Activated naive CD8-positive, alpha-beta T cell (primary cell): ENCODE measurements around the gene ULK3.
"Not testable (repeated sequence)": the region's sequence is repeated elsewhere in the genome, so short reads cannot be mapped to it uniquely, and the experiment has no call there.

Source experiments
- H3K27ac Mint-ChIP-seq: one replicate; pipeline ENCODE4 v1.8.0; 2021; ENCODE audit warnings: mixed read lengths
- H3K27me3 Mint-ChIP-seq: one replicate; pipeline ENCODE4 v1.8.0; 2021; ENCODE audit warnings: mixed read lengths
- H3K36me3 Mint-ChIP-seq: one replicate; pipeline ENCODE4 v1.8.0; 2021; ENCODE audit warnings: mixed read lengths
- H3K4me1 Mint-ChIP-seq: one replicate; pipeline ENCODE4 v1.8.0; 2021; ENCODE audit warnings: low read depth, mixed read lengths
- H3K4me3 Mint-ChIP-seq: one replicate; pipeline ENCODE4 v1.8.0; 2021; ENCODE audit warnings: mild to moderate bottlenecking, mixed read lengths
- H3K9me3 Mint-ChIP-seq: one replicate; pipeline ENCODE4 v1.8.0; 2021; ENCODE audit warnings: low read depth, mixed read lengths

ULK3 gene, protein sequence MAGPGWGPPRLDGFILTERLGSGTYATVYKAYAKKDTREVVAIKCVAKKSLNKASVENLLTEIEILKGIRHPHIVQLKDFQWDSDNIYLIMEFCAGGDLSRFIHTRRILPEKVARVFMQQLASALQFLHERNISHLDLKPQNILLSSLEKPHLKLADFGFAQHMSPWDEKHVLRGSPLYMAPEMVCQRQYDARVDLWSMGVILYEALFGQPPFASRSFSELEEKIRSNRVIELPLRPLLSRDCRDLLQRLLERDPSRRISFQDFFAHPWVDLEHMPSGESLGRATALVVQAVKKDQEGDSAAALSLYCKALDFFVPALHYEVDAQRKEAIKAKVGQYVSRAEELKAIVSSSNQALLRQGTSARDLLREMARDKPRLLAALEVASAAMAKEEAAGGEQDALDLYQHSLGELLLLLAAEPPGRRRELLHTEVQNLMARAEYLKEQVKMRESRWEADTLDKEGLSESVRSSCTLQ

DNA sequence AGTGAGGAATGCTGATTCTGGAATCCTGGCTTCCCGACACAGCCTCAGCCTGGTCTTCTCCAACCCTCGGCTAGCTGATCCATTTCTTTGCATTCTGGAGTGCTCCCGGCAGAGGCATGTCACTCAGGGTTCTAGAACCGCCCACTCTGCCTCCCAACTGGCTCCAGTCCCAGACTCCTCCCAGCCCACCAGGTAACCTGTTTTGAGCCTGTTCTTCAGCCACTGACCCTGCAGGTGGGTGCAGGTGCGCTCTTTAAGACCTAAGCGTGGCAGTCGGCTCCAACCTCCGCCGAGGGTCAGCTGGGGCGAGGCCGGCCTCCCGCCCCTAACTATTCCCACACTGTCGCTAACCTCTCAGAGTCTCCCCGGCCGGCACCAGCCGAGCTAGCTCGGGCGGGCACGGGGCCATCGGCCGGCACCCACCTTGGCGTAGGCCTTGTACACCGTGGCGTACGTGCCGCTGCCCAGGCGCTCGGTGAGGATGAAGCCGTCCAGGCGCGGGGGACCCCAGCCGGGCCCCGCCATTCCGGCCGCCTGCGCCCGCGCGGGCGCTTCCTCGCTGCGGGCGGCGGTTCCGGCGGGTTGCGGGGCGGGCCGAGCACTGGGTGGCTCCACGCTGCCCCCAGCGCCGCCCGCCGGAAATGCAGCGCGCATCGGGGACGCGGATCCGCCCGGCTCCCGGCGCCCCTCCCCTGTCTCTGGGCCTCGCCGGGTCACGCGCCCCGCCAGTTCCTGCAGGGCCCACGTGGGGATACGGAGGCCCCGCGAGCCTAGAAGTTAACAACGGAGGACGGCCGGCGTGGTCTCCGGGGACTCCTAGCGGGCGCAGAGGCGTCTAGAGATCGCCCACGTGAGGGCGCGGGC is at the start of gene ULK3:
Gene ULK3, minus strand, starts transcription at position 576 of the 864 bp plus-strand sequence. Its CDS starts 51 bp downstream, at position 525.
- Mint-ChIP-seq H3K9me3 (no peaks in the 10 kb centered on the region), H3K27ac (peak within 1 kb of the TSS; percentile 96), H3K4me1 (peaks cover 41% of the 10 kb centered on the region), H3K4me3 (peak within 1 kb of the TSS; percentile 91), H3K27me3 (no peaks in the 10 kb centered on the region), H3K36me3 (peaks cover 2% of the 10 kb centered on the region)

DNA sequence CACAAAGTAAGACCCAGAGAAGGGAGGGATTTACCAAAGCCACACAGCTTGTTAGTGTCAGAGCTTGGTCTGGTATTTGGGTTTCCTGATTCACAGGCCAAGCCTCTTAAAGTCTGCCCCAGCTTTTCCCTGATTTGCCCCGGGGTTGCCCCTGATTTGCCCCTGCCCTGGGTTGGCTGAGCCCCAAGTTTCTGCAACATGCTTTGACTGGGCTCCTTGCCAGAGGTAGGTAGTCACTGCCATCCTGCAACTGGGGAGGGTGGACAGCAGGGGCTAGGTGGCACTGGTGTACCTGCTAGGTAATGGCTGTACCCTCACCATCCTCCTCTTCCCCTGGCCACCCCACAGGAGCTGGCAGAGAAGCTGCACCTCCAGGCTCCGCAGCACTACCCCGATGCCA is 49.4 kb upstream of the ULK3 start:
- Mint-ChIP-seq H3K36me3 (peaks cover 5% of the 10 kb centered on the region), H3K27ac (no peak overlapping the region), H3K4me1 (peaks cover 46% of the 10 kb centered on the region), H3K4me3 (peak overlapping the region; percentile 17), H3K27me3 (no peaks in the 10 kb centered on the region), H3K9me3 (no peaks in the 10 kb centered on the region)

DNA sequence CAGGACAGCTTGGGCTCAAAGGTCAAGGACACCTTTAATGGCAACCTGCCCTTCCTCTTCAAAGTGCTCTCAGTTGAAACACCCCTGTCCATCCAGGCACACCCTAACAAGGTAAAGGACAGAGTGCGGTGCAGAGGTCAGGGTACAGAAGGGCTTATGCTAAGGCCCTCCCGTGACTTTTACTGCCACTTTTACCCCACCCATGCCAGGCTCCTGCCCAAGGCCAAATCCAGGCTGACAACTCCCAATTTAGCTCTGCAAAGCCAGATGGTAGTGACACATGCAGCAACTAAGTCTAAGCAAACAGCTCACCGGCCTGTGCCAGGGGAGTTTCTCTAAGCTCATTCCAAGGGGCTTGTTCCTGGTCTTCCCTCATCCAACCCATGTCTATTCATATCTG is 48.5 kb upstream of the ULK3 start:
- Mint-ChIP-seq H3K27ac (peak overlapping the region; percentile 16), H3K4me1 (peaks cover 46% of the 10 kb centered on the region), H3K36me3 (peaks cover 5% of the 10 kb centered on the region), H3K27me3 (no peaks in the 10 kb centered on the region), H3K9me3 (no peaks in the 10 kb centered on the region), H3K4me3 (peak overlapping the region; percentile 88)

DNA sequence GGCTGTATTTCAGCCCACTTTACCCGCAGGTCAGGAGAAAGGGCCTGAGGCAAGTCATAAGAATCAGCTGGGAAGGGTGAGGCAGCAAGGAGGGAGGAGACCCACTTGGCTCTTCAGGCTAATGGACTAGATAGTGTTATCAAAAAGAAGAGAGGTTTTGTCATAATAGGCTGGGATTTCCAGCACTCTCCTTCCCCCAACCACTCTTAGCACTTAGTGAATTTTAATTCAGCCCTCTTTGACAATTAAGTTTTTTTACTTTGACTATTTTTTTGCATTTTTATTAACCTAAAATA is 47.7 kb upstream of the ULK3 start:
- Mint-ChIP-seq H3K27ac (peak overlapping the region; percentile 95), H3K9me3 (no peaks in the 10 kb centered on the region), H3K36me3 (peaks cover 5% of the 10 kb centered on the region), H3K4me1 (peaks cover 46% of the 10 kb centered on the region), H3K27me3 (no peaks in the 10 kb centered on the region), H3K4me3 (peak overlapping the region; percentile 88)

DNA sequence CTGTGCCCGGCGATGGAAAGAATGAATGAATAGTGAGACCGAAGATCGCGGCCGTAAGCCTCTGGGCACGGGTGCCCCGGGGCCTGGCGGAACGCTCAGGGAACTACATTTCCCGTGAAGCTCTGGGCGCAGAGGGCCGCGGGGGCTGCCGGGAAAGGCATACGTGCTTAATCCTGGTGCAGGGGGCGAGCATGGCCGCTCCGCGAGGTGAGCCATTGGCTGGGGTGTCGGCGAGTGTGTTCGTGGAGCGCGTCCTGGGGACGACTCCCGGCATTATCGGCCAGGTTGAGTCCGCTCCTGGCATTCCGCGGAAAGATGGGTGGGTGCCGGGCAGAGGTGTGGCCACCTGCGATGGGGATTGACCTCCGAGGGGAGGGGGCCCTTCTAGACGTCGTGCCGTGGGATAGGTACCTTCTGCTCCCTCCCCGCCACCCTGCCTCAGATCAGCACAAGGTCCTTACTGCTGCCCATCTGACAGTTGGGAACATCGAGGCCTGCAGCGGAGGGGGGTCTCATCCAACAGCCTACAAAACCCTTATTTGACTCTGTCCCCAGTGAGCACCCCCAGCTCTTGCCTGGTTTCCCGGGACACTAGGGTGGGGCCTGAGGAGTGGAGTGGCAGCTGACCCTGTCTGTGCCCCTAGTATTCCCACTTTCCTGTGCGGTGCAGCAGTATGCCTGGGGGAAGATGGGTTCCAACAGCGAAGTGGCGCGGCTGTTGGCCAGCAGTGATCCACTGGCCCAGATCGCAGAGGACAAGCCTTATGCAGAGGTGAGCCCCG is 47.1 kb upstream of the ULK3 start, which contains the start of gene MPI:
Gene MPI, plus strand, starts transcription at position 160 of the 782 bp plus-strand sequence. Its CDS starts 32 bp downstream, at position 192.
- Mint-ChIP-seq H3K36me3 (peaks cover 5% of the 10 kb centered on the region), H3K4me3 (peak within 1 kb of the TSS; percentile 88), H3K27me3 (no peaks in the 10 kb centered on the region), H3K9me3 (no peaks in the 10 kb centered on the region), H3K27ac (peak within 1 kb of the TSS; percentile 95), H3K4me1 (peaks cover 43% of the 10 kb centered on the region)

DNA sequence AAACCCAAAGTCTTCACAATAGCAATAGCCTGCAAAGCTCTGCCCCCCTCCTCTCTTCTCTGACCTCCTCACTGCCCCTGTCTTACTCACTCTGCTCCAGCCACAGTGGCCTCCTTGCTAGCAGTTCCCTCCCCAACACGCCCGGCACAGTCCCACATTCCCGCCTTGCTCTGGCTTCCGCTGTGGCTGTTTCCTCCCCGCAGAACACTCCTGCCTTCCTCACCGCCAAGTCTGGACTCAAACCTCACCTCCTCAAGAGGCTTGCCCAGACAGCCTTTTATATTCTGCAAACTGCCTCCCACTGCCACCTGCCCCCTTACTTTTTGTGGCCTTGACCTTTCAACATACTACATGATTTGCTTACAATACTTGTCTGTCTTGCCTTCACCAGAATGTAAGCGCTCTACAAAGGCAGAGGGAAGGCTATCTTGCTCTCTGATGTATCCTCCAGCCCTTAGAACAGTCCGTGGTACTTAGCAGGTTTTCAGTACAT is 46.5 kb upstream of the ULK3 start:
- peak overlapping the region; percentile 95 for H3K27ac Mint-ChIP-seq
- H3K4me1 Mint-ChIP-seq, result peaks cover 42% of the 10 kb centered on the region
- H3K36me3 Mint-ChIP-seq, result peaks cover 5% of the 10 kb centered on the region
- no peaks in the 10 kb centered on the region for H3K9me3 Mint-ChIP-seq
- H3K4me3 Mint-ChIP-seq, result peak overlapping the region; percentile 88
- no peaks in the 10 kb centered on the region for H3K27me3 Mint-ChIP-seq

DNA sequence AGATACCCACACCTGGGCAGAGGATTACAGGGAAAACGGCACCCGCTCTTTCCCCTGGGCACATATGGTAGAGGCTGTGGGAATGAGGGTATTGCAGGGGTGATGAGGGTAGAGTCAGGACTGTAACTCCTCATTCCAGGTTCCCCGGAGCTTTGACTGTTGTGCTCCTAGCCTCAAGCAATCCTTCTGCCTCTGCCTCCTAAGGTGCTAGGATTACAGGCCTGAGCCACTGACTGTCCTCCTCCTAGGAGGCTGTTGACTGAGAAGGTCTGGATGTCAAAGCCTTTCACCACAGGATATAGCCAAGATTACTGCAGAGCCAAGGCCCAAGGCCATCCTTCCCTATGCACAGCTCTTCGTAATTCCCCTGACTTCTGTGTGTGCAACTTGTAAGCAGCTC is 45.8 kb upstream of the ULK3 start:
- peaks cover 5% of the 10 kb centered on the region for H3K36me3 Mint-ChIP-seq
- no peaks in the 10 kb centered on the region for H3K9me3 Mint-ChIP-seq
- peak overlapping the region; percentile 88 for H3K4me3 Mint-ChIP-seq
- no peaks in the 10 kb centered on the region for H3K27me3 Mint-ChIP-seq
- no peak overlapping the region for H3K27ac Mint-ChIP-seq
- H3K4me1 Mint-ChIP-seq, result peaks cover 44% of the 10 kb centered on the region

DNA sequence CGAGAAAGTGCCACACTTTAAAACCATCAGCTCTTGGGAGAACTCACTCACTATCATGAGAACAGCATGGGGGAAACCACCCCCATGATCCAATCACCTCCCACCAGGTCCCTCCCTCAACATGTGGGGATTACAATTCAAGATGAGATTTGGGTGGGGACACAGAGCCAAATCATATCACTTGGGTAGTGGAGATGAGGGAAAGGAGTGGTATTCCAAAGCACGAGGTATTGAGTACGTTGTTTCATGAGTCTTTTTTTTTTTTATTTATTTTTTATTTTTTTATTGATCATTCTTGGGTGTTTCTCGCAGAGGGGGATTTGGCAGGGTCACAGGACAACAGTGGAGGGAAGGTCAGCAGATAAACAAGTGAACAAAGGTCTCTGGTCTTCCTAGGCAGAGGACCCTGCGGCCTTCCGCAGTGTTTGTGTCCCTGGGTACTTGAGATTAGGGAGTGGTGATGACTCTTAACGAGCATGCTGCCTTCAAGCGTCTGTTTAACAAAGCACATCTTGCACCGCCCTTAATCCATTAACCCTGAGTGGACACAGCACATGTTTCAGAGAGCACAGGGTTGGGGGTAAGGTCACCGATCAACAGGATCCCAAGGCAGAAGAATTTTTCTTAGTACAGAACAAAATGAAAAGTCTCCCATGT is 44.7 kb upstream of the ULK3 start:
- not testable (repeated sequence) for H3K27ac Mint-ChIP-seq, H3K36me3 Mint-ChIP-seq
- peaks cover 33% of the 10 kb centered on the region for H3K4me1 Mint-ChIP-seq

DNA sequence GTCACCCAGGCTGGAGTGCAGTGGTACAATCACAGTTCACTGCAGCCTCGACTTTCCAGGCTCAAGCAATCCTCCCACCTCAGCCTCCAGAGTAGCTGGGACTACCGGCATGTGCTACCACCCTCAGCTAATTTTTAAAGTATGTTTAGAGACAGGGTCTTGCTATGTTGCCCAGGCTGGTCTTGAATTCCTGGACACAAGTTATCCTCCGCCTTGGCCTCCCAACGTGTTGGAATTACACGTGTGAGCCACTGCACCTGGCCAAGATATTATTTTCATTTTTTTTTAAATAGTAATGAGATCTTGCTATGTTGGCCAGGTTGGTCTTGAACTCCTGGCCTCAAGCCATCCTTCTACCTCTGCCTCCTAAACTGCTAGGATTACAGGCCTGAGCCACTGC is 42.5 kb upstream of the ULK3 start:
- Mint-ChIP-seq H3K9me3 (no peaks in the 10 kb centered on the region), H3K4me1 (peaks cover 18% of the 10 kb centered on the region), H3K27ac (no peak overlapping the region), H3K27me3 (no peaks in the 10 kb centered on the region), H3K4me3 (no peak overlapping the region), H3K36me3 (no peaks in the 10 kb centered on the region)

More for the DNA sequence above, 44.7 kb upstream of the ULK3 start:
- H3K9me3 Mint-ChIP-seq, H3K4me3 Mint-ChIP-seq, H3K27me3 Mint-ChIP-seq: not testable (repeated sequence)

DNA sequence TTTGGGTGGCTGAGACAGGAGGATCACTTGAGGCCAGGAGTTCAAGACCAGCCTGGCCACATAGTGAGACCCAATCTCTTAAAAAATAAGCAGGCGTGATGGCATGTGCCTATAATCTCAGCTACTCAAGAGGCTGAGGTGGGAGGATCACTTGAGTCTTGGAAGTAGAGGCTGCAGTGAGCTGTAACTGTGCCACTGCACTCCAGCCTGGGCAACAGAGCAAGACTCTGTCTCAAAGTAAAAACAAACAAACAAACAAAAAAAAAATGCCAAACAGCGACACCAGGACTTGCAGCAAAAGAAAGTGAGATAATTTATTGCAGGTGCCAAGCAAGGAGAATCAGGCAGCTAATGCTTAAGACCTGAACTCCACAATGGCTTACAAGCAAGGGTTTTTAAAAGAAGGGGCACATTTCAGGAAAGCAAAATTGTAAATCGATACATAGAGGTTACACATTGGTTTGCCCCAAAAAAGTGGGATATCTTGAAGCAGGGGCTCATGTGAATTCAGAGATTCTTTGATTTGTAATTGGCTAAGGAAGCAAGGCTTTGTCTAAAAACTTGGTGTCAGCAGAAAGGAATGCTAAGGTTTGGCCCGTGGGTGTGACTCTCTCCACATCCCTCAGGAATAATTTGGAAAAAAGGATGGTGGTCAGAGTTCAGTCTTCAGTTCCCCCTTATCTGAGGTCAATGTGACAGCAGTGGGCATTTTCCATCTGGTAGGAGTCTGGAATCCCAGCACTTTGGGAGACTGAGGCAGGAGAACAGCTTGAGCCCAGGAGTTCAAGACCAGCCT is 41.7 kb upstream of the ULK3 start:
- Mint-ChIP-seq H3K27ac (no peak overlapping the region), H3K9me3 (no peaks in the 10 kb centered on the region), H3K36me3 (no peaks in the 10 kb centered on the region), H3K4me1 (peaks cover 13% of the 10 kb centered on the region), H3K27me3 (no peaks in the 10 kb centered on the region), H3K4me3 (no peak overlapping the region)

DNA sequence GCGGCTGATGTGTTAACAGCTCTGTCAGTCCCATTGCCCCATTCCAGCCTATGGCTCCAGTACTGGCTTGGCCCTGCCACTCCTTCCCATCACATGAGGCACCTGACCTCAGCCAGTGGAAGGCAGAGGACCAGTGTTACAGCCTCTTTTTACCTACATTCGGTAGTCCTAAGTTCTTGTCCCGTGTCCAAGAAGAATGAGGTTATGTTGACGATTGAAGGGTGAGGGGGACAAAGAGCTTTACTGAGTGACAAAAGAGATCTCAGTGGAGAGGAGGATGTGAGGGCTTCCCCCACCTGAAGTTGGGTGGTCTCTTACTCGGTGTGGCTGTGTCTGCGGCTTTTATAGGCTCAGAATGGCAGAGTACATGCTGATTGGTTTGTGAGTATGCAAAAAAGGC is 39.6 kb upstream of the ULK3 start:
- Mint-ChIP-seq H3K4me1 (peaks cover 3% of the 10 kb centered on the region), H3K27me3 (no peaks in the 10 kb centered on the region), H3K36me3 (no peaks in the 10 kb centered on the region), H3K27ac (no peak overlapping the region), H3K4me3 (no peak overlapping the region), H3K9me3 (no peaks in the 10 kb centered on the region)

DNA sequence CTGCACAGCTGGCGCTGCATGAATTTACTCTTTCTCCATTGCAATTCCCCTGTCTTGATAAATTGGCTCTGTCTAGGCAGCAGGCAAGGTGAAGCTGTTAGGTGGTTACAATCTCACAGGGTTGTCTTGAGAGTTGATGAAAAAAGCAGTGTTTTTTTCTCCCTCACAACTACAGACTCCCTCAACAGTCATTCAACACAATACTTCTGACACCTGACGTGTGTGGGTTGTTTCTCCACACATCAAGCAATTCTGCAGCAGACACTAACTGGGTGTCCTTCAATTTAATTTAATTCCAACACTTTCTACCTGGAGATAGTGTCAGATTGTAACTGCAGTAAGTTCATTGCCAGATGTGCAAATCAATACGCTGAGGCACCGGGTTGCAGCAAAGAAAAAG is 35.3 kb upstream of the ULK3 start:
- Mint-ChIP-seq H3K4me1 (peaks cover 6% of the 10 kb centered on the region), H3K4me3 (no peak overlapping the region), H3K27ac (no peak overlapping the region), H3K27me3 (no peaks in the 10 kb centered on the region), H3K36me3 (no peaks in the 10 kb centered on the region), H3K9me3 (no peaks in the 10 kb centered on the region)

DNA sequence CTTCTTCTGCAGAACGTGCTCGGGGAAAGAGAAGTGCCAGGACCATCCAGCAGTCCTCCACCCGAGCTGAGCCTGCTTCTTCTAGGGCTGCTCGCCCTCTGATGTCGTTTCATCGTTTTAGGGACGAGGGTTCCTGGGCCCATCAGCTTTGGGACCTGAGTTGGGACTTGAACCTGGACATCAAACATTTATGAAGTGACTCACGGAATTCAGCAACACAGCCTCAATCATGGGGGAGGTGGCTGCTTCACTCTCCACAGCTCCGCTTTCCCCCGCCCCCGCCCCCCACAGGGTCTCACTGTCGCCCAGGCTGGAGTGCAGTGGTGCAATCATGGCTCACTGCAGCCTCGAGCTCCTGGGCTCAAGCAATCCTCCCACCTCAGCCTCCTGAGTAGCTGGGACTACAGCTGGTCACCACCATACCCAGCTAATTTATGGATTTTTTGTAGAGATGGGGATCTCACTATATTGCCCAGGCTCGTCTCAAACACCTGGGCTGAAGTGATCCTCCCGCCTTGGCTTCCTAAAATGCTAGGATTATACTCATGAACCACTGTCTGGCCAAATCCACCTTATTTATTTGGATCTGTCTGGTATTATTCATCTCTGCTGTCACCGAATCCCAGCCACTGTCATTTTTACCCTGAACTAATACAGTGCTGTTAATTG is 30.9 kb upstream of the ULK3 start:
- Mint-ChIP-seq H3K4me3 (peak overlapping the region; percentile 96), H3K9me3 (no peaks in the 10 kb centered on the region), H3K4me1 (peaks cover 42% of the 10 kb centered on the region), H3K36me3 (peaks cover 6% of the 10 kb centered on the region), H3K27ac (peak overlapping the region; percentile 87), H3K27me3 (no peaks in the 10 kb centered on the region)
